CD4-positive, alpha-beta T cell (primary cell): ENCODE data around the gene RUNX2. TPM values are rescaled to one million over a fixed set of nuclear protein-coding genes. Genes with fewer than 3 reads are reported as not detected.

Experiments
- ATAC-seq: fragments of 200-7000 bp; cut with Tn5 transposase; one replicate; pipeline ENCODE4 v1.10.0; 2022; ENCODE audit warnings: mild to moderate bottlenecking; ENCODE audit not compliant: poor library complexity
- CTCF ChIA-PET: fragments of 350-600 bp; sonication (Branson Sonifier 250); formaldehyde crosslinking; loops from one replicate; lab custom pipeline; 2021; ENCODE audit warnings: antibody characterized with exemption, inconsistent platforms; lab: Charles Lee
- POLR2A ChIA-PET: fragments of 350-600 bp; sonication (Branson Sonifier 250); formaldehyde crosslinking; loops from one replicate; lab custom pipeline; 2021; ENCODE audit warnings: antibody characterized with exemption, inconsistent platforms; lab: Charles Lee
- DNase-seq, 14 experiments: peaks; one replicate each; pipeline ENCODE4 v3.0.0-alpha.2; 2013 to 2020; ENCODE audit warnings: mixed read lengths in 2 of 14
- H3K27ac ChIP-seq, 2 donors: one replicate each; pipeline versions ENCODE4 v1.5.1 to v1.7.0; 2013; ENCODE audit warnings: low read length in 2 of 2, low read depth in 1 of 2, mild to moderate bottlenecking in 1 of 2
- H3K27me3 ChIP-seq, 2 experiments: 1 replicate in 1 of 2; 2 replicates in 1 of 2; pipeline versions ENCODE4 v1.6.1 to v1.7.0; 2013; ENCODE audit warnings: low read length in 2 of 2, control low read depth in 1 of 2, mild to moderate bottlenecking in 1 of 2, moderate library complexity in 1 of 2; ENCODE audit not compliant: insufficient read depth in 2 of 2, control insufficient read depth in 1 of 2
- H3K36me3 ChIP-seq: one replicate; pipeline ENCODE4 v1.6.1; 2013; ENCODE audit warnings: low read length, control low read depth; ENCODE audit not compliant: insufficient read depth
- H3K4me1 ChIP-seq: one replicate; pipeline ENCODE4 v1.6.1; 2013; ENCODE audit warnings: low read length, control low read depth; ENCODE audit not compliant: insufficient read depth
- H3K4me3 ChIP-seq: one replicate; pipeline ENCODE4 v1.5.1; 2013; ENCODE audit warnings: mild to moderate bottlenecking, low read length, moderate library complexity
- H3K9me3 ChIP-seq, 2 experiments: 1 replicate in 1 of 2; 2 replicates in 1 of 2; pipeline versions ENCODE4 v1.6.1 to v1.7.0; 2013; ENCODE audit warnings: low read length in 2 of 2, mild to moderate bottlenecking in 2 of 2, control low read depth in 1 of 2, moderate library complexity in 1 of 2; ENCODE audit not compliant: control insufficient read depth in 1 of 2, insufficient read depth in 1 of 2
- H3K27ac Mint-ChIP-seq: one replicate; pipeline ENCODE4 v1.8.0; 2020; ENCODE audit warnings: mixed read lengths
- H3K27me3 Mint-ChIP-seq: one replicate; pipeline ENCODE4 v1.8.0; 2021; ENCODE audit warnings: mixed read lengths
- H3K36me3 Mint-ChIP-seq: one replicate; pipeline ENCODE4 v1.8.0; 2021; ENCODE audit warnings: low read depth, mixed read lengths
- H3K4me1 Mint-ChIP-seq: one replicate; pipeline ENCODE4 v1.8.0; 2021; ENCODE audit warnings: low read depth, mixed read lengths
- H3K4me3 Mint-ChIP-seq: one replicate; pipeline ENCODE4 v1.8.0; 2020; ENCODE audit warnings: mild to moderate bottlenecking, mixed read lengths
- H3K9me3 Mint-ChIP-seq: one replicate; pipeline ENCODE4 v1.8.0; 2020; ENCODE audit warnings: mixed read lengths
- intact Hi-C, 2 experiments: fragments of 100-400 bp; cut with DNase I in 1 of 2; cut with micrococcal nuclease in 1 of 2; formaldehyde crosslinking; loops; one replicate each; pipeline versions ENCODE4 v1.15.1 to v1.9.0; 2023 to 2025; cut with DNase I, micrococcal nuclease
- total RNA-seq, 174 experiments: library from RNA in 2 of 174; stranded (reverse) in 2 of 174; gene quantifications; one replicate each; pipeline ENCODE4 v1.2.3 and lab custom pipeline; 2021 to 2026
- TF ChIP-seq, protein P1 (sequence below): fragments of 200-600 bp; IDR thresholded peaks from one replicate; pipeline ENCODE4 v1.8.0; 2022; ENCODE audit warnings: antibody characterized with exemption, mild to moderate bottlenecking

RUNX2 gene
- total RNA-seq, 2 experiments from 2014 or later: 17.5 to 18.0 TPM

GRCh38 chr6:45507186-45507585, 179.1 kb downstream of the RUNX2 start:
- peaks cover 14% of the 10 kb centered on the region for H3K36me3 ChIP-seq
- CTCF ChIA-PET: no interaction called here
- H3K36me3 Mint-ChIP-seq: peaks cover 33% of the 10 kb centered on the region
- no peak overlapping the region for H3K27ac ChIP-seq
- no peak overlapping the region for H3K27ac Mint-ChIP-seq
- no peaks in the 10 kb centered on the region for H3K9me3 Mint-ChIP-seq
- peaks cover 2% of the 10 kb centered on the region for H3K4me1 ChIP-seq
- no peak for ATAC-seq
- no peaks in the 10 kb centered on the region for H3K27me3 Mint-ChIP-seq
- H3K4me3 Mint-ChIP-seq: no peak overlapping the region
- no peak overlapping the region for H3K4me3 ChIP-seq
- H3K4me1 Mint-ChIP-seq: peaks cover 21% of the 10 kb centered on the region
- TF ChIP-seq, protein P1, sequence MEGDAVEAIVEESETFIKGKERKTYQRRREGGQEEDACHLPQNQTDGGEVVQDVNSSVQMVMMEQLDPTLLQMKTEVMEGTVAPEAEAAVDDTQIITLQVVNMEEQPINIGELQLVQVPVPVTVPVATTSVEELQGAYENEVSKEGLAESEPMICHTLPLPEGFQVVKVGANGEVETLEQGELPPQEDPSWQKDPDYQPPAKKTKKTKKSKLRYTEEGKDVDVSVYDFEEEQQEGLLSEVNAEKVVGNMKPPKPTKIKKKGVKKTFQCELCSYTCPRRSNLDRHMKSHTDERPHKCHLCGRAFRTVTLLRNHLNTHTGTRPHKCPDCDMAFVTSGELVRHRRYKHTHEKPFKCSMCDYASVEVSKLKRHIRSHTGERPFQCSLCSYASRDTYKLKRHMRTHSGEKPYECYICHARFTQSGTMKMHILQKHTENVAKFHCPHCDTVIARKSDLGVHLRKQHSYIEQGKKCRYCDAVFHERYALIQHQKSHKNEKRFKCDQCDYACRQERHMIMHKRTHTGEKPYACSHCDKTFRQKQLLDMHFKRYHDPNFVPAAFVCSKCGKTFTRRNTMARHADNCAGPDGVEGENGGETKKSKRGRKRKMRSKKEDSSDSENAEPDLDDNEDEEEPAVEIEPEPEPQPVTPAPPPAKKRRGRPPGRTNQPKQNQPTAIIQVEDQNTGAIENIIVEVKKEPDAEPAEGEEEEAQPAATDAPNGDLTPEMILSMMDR: no peak
- no peaks in the 10 kb centered on the region for H3K27me3 ChIP-seq
- POLR2A ChIA-PET: no interaction called here
- intact Hi-C loops: no loop called here
- H3K9me3 ChIP-seq: no peaks in the 10 kb centered on the region
- no peak for DNase-seq

DNA sequence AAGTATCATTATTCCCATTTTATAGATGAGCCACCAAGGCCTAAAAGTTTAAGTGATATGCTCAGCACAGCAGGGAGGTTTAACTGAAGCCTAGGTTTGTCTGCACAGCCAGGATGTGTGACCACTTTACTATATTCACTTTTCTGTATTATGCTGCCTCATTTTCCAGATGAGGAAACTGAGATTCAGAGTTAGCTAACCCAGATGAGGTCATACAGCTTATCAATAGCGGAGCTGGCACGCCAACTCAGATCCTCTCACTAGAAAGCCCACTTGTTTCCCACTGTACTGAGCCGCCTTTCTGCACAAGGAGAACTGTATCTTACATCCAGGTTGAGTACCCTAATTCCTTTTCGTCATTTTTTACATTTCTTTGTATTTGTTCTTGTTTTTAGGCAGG, 181.3 kb downstream of the RUNX2 start:
- Histone ChIP-seq H3K27me3 (no peaks in the 10 kb centered on the region), H3K4me3 (no peak overlapping the region), H3K4me1 (no peaks in the 10 kb centered on the region), H3K27ac (no peak overlapping the region), H3K9me3 (no peaks in the 10 kb centered on the region), H3K36me3 (peaks cover 30% of the 10 kb centered on the region)
- TF ChIP-seq, protein P1: no peak
- H3K4me3 Mint-ChIP-seq: no peak overlapping the region
- H3K27me3 Mint-ChIP-seq: no peaks in the 10 kb centered on the region
- ChIA-PET CTCF (interaction anchor here (0.7 to 0.8 kb wide), 2 partner anchors 205 to 573 kb away, joined by 3 read pairs; no protein-coding TSS in a partner anchor), POLR2A (no interaction called here)
- no peak overlapping the region for H3K27ac Mint-ChIP-seq
- DNase-seq (no peak), ATAC-seq (no peak)
- H3K36me3 Mint-ChIP-seq: peaks cover 36% of the 10 kb centered on the region
- peaks cover 8% of the 10 kb centered on the region for H3K4me1 Mint-ChIP-seq
- no peaks in the 10 kb centered on the region for H3K9me3 Mint-ChIP-seq
- intact Hi-C loops: no loop called here

- intact Hi-C loops: no loop called here
- Mint-ChIP-seq H3K4me1 (no peaks in the 10 kb centered on the region), H3K27me3 (no peaks in the 10 kb centered on the region), H3K4me3 (no peak overlapping the region), H3K9me3 (no peaks in the 10 kb centered on the region), H3K36me3 (peaks cover 34% of the 10 kb centered on the region), H3K27ac (no peak overlapping the region)
- Histone ChIP-seq H3K4me3 (no peak overlapping the region), H3K9me3 (no peaks in the 10 kb centered on the region), H3K27me3 (no peaks in the 10 kb centered on the region), H3K4me1 (no peaks in the 10 kb centered on the region), H3K27ac (no peak overlapping the region), H3K36me3 (peaks cover 30% of the 10 kb centered on the region)
- POLR2A ChIA-PET: no interaction called here
- DNase-seq (no peak), ATAC-seq (no peak)
- TF ChIP-seq, protein P1: no peak
- CTCF ChIA-PET: interaction anchor here (0.5 kb wide), 1 partner anchor 382 kb away, joined by 3 read pairs; no protein-coding TSS in a partner anchor
These were observed 184.6 kb downstream of the RUNX2 start for GRCh38 chr6:45512717-45513116.
